Nephron progenitor cell (in vitro differentiated cells): Measurements from ENCODE around the gene SLC12A8.
A peak's percentile ranks its signal among the peaks of the same experiment; 100 is the strongest.

Experiments
- DNase-seq: peaks from one replicate; pipeline ENCODE4 v3.0.0; 2021
- H3K27ac Mint-ChIP-seq: 2 replicates; pipeline ENCODE4 v1.8.0; 2021; ENCODE audit warnings: mild to moderate bottlenecking, moderate library complexity, mixed read lengths
- H3K27me3 Mint-ChIP-seq: 2 replicates; pipeline ENCODE4 v1.8.0; 2021; ENCODE audit warnings: mild to moderate bottlenecking, low read depth, mixed read lengths; ENCODE audit not compliant: poor library complexity
- H3K36me3 Mint-ChIP-seq: 2 replicates; pipeline ENCODE4 v1.8.0; 2021; ENCODE audit warnings: low read depth, mixed read lengths
- H3K4me1 Mint-ChIP-seq: 2 replicates; pipeline ENCODE4 v1.8.0; 2021; ENCODE audit warnings: mixed read lengths
- H3K4me3 Mint-ChIP-seq: 2 replicates; pipeline ENCODE4 v1.8.0; 2021; ENCODE audit warnings: mild to moderate bottlenecking, moderate library complexity, mixed read lengths
- H3K9me3 Mint-ChIP-seq: 2 replicates; pipeline ENCODE4 v1.8.0; 2021; ENCODE audit warnings: mild to moderate bottlenecking, moderate library complexity, mixed read lengths
- TF ChIP-seq, protein P1 (sequence below): fragments of 200-600 bp; sonication (generic); IDR thresholded peaks from 2 replicates; pipeline ENCODE4 v1.5.0; 2021; ENCODE audit warnings: antibody characterized with exemption

SLC12A8 gene

DNA sequence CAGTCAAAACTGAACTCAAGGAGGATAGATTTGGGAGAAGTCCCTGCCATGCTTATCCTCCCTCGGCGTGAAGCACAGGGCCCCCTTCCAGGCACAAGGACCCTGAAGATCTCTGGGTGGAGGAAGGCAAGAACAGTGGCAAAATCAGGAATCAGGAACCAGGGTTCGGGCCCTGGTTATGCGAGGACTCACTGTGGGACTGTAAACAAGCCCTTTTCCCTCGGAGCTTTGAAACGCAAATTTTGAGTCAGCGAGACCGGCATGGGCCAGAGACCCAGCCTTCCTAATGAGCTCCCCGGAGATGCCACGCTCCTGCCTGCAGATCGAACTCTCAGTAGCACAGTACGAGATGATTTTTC is 70.1 kb downstream of the SLC12A8 start:
- TF ChIP-seq, protein P1, sequence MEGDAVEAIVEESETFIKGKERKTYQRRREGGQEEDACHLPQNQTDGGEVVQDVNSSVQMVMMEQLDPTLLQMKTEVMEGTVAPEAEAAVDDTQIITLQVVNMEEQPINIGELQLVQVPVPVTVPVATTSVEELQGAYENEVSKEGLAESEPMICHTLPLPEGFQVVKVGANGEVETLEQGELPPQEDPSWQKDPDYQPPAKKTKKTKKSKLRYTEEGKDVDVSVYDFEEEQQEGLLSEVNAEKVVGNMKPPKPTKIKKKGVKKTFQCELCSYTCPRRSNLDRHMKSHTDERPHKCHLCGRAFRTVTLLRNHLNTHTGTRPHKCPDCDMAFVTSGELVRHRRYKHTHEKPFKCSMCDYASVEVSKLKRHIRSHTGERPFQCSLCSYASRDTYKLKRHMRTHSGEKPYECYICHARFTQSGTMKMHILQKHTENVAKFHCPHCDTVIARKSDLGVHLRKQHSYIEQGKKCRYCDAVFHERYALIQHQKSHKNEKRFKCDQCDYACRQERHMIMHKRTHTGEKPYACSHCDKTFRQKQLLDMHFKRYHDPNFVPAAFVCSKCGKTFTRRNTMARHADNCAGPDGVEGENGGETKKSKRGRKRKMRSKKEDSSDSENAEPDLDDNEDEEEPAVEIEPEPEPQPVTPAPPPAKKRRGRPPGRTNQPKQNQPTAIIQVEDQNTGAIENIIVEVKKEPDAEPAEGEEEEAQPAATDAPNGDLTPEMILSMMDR: no peak
- peak overlapping the region; percentile 72 for H3K4me3 Mint-ChIP-seq
- DNase-seq: no peak
- no peak overlapping the region for H3K27ac Mint-ChIP-seq
- H3K4me1 Mint-ChIP-seq: peaks cover 41% of the 10 kb centered on the region
- no peaks in the 10 kb centered on the region for H3K36me3 Mint-ChIP-seq
- H3K27me3 Mint-ChIP-seq: peaks cover 41% of the 10 kb centered on the region
- H3K9me3 Mint-ChIP-seq: no peaks in the 10 kb centered on the region

DNA sequence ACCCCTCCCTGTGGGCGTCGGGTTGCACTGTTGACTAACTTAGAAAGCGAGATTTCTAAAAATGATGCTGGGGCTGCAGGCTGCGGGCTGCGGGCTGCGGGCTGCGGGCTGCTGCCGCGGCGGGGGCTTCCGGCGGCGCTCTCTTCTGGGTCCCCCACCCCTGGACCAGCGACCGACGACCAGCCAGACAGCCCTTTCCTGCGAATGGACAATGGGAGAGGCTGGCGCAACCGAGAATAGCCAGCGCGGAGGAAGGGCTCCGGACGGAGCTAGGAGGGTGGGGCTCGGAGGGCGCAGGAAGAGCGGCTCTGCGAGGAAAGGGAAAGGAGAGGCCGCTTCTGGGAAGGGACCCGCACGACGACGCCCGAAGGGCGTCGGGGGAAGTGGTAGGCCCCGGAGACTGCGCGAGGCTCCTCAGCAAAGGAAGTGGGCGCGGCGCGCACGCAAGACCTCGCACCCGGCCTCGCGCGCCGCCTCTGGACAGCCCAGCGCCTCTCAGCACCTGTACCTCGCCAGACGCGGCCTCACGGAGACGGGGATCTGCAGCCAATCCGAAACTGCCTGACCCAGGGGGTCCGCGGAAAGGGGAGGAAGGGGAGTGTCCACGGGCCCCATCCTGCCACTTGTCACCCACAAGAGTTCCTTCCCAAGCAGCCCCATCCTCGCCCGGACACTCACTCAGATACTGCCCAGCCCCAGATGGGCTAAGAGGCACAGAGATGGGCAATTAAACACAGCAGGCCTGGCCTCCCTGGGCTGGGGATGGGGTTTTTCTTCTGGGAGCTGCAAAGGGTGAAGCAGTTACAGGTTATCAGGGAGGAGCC is 70.7 kb downstream of the SLC12A8 start:
- H3K4me1 Mint-ChIP-seq: peaks cover 38% of the 10 kb centered on the region
- DNase-seq: peak; percentile 68
- H3K27me3 Mint-ChIP-seq: peaks cover 40% of the 10 kb centered on the region
- no peaks in the 10 kb centered on the region for H3K36me3 Mint-ChIP-seq
- H3K27ac Mint-ChIP-seq: no peak overlapping the region
- H3K4me3 Mint-ChIP-seq: peak overlapping the region; percentile 72
- H3K9me3 Mint-ChIP-seq: no peaks in the 10 kb centered on the region
- TF ChIP-seq, protein P1: no peak

DNA sequence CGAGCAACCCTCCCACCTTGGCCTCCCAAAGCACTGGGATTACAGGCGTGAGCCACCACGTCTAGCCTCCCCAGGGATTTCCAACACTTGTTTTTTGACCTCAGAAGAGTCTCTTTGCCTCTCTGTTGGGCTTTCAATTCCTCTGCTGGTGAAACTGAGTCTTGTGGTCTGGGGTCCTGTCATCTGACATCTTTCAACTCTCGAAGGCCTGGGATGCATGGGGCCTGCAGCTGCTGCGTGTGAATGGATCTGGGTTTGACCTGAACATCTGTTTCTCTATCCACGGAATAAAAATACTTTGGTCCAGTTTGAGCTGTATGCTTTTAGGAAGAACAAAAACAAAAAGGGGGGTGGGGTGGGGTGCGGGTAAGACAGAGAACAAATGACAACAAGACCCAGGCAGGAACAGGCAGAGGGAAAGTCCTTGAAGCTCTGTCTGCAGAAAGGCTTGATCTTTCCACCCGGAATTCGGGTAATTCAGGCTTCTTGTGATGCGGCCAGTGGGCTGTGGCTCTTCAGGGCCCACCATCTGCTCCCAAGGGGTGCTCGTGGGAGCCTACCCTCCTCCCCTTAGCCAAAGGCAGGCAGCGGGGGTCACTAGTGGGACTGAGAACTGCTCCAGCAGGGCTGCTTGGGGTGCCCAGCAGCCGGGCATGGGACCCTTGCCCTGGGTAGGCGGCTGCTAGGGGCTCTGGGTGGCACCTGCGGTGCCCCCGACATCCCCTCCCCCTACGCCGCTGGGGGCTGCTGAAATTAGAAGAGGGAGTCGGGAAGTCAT is 71.5 kb downstream of the SLC12A8 start:
- TF ChIP-seq, protein P1: no peak
- no peaks in the 10 kb centered on the region for H3K9me3 Mint-ChIP-seq
- H3K27me3 Mint-ChIP-seq: peaks cover 41% of the 10 kb centered on the region
- no peak for DNase-seq
- no peak overlapping the region for H3K27ac Mint-ChIP-seq
- H3K4me3 Mint-ChIP-seq: peak overlapping the region; percentile 72
- no peaks in the 10 kb centered on the region for H3K36me3 Mint-ChIP-seq
- H3K4me1 Mint-ChIP-seq: peaks cover 38% of the 10 kb centered on the region

DNA sequence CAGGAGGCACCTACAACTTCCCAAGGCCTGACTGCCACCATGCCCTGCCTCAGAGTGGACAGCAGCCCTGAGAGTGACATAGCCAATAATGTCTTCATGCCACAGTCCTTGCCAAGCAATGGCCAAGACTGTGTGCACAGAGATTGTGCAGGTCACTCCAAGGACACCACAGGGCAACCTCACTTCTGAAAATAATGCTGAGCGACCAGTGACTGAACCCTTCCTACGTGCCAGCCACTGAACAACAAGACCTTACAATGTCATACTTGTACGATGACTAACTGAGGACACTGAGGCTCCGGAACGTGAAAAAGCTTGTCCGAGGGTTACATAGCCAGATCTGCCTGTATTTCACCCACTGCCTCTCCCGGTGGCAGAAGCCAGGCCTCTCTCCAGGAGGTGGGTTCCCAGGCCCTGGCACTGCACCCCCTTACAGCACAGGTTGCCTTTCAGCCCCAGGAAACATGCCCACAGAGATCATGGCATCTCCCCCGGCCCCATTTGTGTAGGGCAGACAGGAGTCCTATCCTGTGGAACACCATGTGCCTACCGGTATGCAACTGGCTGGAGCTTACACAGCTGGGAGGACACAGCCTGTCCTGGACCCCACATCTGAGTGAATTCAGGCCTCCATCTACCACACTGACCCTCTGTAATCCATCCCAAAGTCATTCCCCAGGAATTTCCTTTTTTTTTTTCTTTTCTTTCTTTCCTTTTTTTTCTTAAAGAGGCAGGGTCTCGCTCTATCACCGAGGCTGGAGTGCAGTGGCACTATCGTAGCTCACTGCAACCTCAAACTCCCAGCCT is 72.3 kb downstream of the SLC12A8 start:
- TF ChIP-seq, protein P1: no peak
- Mint-ChIP-seq H3K4me1 (peaks cover 37% of the 10 kb centered on the region), H3K9me3 (no peaks in the 10 kb centered on the region), H3K27me3 (peaks cover 43% of the 10 kb centered on the region), H3K4me3 (no peak overlapping the region), H3K27ac (no peak overlapping the region), H3K36me3 (no peaks in the 10 kb centered on the region)
- no peak for DNase-seq

DNA sequence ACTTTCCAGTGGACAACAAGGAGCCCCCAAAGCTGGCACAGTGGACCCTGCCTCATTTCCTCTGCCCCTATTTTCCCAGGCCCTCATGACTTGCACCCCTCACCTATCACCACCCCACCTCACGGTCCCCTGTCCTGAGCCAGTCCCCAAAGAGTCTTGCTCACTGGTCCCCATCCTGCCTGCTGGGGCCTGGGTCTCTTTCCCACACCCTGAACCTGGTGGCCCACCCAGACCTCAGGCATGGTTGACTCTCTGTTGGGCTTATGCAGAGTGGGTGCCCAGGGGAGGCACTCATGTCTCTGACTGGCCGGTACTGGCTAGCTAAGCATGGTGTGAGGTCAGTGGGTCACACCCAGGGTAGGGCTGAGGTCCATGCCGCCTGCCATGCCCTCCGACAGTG is 73.2 kb downstream of the SLC12A8 start:
- Mint-ChIP-seq H3K4me3 (no peak overlapping the region), H3K27me3 (peaks cover 44% of the 10 kb centered on the region), H3K27ac (no peak overlapping the region), H3K4me1 (peaks cover 28% of the 10 kb centered on the region), H3K36me3 (no peaks in the 10 kb centered on the region), H3K9me3 (no peaks in the 10 kb centered on the region)
- TF ChIP-seq, protein P1: no peak
- no peak for DNase-seq
